Measurements from ENCODE around the gene ZDHHC1. TPM values are rescaled to one million over a fixed set of nuclear protein-coding genes. Genes with fewer than 3 reads are reported as not detected.

The ZDHHC1 gene
- total RNA-seq, 3 donors from 2014 or later: 9.2 to 12.3 (median 10.0) TPM

DNA sequence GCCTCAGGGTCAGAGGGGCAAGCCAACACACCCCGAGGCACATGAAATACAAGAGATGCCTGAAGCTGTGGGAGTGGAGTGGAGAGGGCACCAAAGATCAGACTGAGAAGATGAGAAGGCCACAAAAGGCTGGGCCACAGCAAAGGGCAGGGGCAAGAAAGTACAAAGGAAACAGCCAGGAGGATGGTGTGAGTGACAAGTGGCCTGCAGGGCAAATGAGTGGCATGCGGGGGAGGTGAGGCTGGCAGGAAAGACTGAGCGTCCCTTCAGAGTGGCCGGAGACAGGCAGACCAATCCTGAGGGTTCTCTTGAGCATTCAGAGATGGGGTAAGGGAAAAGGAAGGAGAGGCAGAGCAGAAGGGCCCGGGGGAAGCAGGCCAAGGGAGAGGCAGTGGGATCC is 37.8 kb upstream of the ZDHHC1 start:
- Histone ChIP-seq H3K9me3 (no peaks in the 10 kb centered on the region), H3K36me3 (ENCODE audit: low read depth) (no peaks in the 10 kb centered on the region), H3K4me3 (no peak overlapping the region), H3K4me1 (ENCODE audit: low read depth) (peaks cover 78% of the 10 kb centered on the region)
- intact Hi-C loops (cut with DNase I, micrococcal nuclease): no loop called here
- ATAC-seq (no peak), DNase-seq (peak in 2 of 3 donors; percentile 23 to 31)
- TF ChIP-seq, protein P1, sequence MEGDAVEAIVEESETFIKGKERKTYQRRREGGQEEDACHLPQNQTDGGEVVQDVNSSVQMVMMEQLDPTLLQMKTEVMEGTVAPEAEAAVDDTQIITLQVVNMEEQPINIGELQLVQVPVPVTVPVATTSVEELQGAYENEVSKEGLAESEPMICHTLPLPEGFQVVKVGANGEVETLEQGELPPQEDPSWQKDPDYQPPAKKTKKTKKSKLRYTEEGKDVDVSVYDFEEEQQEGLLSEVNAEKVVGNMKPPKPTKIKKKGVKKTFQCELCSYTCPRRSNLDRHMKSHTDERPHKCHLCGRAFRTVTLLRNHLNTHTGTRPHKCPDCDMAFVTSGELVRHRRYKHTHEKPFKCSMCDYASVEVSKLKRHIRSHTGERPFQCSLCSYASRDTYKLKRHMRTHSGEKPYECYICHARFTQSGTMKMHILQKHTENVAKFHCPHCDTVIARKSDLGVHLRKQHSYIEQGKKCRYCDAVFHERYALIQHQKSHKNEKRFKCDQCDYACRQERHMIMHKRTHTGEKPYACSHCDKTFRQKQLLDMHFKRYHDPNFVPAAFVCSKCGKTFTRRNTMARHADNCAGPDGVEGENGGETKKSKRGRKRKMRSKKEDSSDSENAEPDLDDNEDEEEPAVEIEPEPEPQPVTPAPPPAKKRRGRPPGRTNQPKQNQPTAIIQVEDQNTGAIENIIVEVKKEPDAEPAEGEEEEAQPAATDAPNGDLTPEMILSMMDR (IDR thresholded peaks at IDR 0.05): no peak

DNA sequence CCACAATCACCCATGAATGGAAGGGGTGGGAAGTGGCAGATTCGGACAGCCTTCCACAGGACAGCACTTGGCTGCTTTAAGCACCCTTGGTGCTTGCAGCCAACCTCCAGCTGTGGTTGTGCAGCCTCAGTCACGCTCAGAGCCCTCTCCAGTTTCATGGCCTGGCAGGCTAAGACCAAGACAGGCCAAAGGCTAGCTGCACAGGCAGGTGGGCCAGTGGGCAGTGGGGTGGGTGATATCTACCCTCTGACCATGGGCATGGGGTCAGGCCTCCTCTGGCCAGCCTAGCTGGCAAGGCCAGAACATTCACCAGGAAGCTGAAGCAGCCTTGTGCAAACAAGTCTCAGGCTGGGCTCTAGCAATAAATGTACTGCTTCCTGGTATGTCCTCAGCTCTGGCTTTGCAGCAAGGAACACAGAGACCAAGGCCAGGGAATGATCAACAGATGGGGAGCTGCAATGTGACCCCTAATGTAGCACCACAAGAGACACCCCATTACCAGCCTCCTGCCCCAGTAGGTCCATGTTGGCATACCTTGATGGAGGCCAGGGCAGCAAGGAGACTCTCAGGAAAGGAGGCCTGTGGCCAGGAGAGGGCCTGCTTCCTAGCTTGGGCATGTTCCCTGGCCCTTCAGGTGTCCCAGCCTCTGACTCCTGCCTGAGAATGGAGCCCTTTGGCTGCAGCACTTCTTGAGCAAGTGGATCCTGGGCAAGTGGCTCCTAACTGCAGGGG is 35.6 kb upstream of the ZDHHC1 start:
- TF ChIP-seq, protein P1 (IDR thresholded peaks at IDR 0.05): no peak
- DNase-seq (peak in 2 of 3 donors; percentile 64 to 66), ATAC-seq (peak; percentile 78)
- H3K4me1 ChIP-seq (ENCODE audit: low read depth): peaks cover 80% of the 10 kb centered on the region
- no peak overlapping the region for H3K4me3 ChIP-seq
- H3K36me3 ChIP-seq (ENCODE audit: low read depth): no peaks in the 10 kb centered on the region
- intact Hi-C loops (cut with DNase I, micrococcal nuclease): no loop called here
- H3K9me3 ChIP-seq: no peaks in the 10 kb centered on the region

DNA sequence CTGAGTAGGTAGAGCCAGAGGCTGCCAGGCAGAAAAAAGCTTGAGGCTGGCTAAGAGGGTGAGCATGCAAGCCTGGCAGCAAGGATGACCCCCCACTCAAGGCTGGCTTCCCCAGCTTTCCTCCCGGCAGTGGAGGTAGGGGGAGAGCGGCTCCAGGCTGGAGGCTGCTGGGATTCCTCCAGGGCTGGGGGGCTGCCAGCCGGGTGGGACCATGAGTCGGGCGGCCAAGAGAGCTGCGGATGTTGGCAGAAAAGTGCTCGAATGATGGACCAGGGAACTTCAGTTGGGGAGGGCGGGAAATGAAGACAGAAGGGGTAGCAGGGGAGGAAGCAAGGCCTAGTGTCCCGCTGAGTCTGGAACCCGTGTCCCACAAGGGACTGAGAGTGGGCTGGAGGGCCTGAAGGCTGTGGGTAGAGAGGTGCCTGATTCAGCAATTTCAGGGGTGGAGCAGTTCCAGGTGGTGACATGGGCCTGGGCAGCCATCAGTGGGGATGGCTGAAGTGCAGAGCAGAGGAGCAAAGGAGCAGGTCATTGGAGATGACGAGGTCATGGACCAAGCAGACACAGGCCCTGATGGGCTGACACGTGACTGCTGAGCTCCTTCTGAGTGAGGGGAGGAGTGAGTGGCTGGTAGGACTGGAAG is 34.9 kb upstream of the ZDHHC1 start:
- intact Hi-C loops (cut with DNase I, micrococcal nuclease): no loop called here
- Histone ChIP-seq H3K9me3 (no peaks in the 10 kb centered on the region), H3K4me1 (ENCODE audit: low read depth) (peaks cover 80% of the 10 kb centered on the region), H3K36me3 (ENCODE audit: low read depth) (no peaks in the 10 kb centered on the region), H3K4me3 (no peak overlapping the region)
- TF ChIP-seq, protein P1 (IDR thresholded peaks at IDR 0.05): no peak
- DNase-seq (peak in 2 of 3 donors; percentile 14 to 46), ATAC-seq (no peak)

DNA sequence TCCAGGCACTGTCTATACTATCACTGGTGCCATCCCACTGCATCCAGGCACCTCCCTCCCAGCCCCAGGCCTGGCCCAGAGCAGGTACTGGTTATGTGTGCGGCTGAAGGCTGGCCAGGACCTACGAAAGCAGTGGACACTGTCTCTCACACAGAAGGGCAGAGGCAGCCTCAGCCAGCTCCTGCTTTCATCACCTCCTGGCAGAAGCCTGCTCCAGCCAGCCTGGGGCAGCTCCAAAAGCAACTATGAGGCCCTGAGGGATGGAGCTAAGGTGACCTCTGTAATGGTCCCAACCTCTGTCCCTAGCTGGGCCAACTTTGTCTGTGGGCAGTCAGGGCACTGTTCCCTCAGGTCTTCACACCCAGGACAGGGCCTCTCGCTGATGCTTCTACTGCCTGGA is 33.5 kb upstream of the ZDHHC1 start:
- peaks cover 87% of the 10 kb centered on the region for H3K4me1 ChIP-seq (ENCODE audit: low read depth)
- peak in 2 of 3 donors; percentile 15 to 42 for DNase-seq
- no peak for ATAC-seq
- no peaks in the 10 kb centered on the region for H3K9me3 ChIP-seq
- intact Hi-C loops (cut with DNase I, micrococcal nuclease): no loop called here
- H3K4me3 ChIP-seq: no peak overlapping the region
- TF ChIP-seq, protein P1 (IDR thresholded peaks at IDR 0.05): no peak
- H3K36me3 ChIP-seq (ENCODE audit: low read depth): no peaks in the 10 kb centered on the region

DNA sequence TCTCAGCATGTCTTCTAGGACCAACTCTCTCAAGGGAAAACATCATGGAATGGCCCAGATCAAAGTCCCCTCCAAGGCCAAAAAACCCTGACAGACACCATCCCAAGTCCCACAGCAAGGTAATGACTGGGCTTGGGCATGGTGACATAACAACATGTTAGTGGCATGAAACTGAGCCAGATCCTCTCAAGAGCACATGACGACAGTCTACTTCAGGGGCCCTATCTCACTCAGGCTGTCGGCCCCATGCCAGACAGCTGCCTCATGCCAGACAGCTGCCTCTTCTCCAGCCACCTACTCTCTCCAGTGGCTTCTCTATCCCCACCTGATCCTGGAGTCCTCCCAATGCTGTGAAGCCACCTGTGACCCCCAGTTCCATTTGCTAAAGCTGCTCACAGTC is 33.1 kb upstream of the ZDHHC1 start:
- intact Hi-C loops (cut with DNase I, micrococcal nuclease): no loop called here
- peaks cover 91% of the 10 kb centered on the region for H3K4me1 ChIP-seq (ENCODE audit: low read depth)
- ATAC-seq: no peak
- no peaks in the 10 kb centered on the region for H3K9me3 ChIP-seq
- peak in 1 of 3 donors; percentile 33 for DNase-seq
- H3K4me3 ChIP-seq: no peak overlapping the region
- TF ChIP-seq, protein P1 (IDR thresholded peaks at IDR 0.05): no peak
- H3K36me3 ChIP-seq (ENCODE audit: low read depth): no peaks in the 10 kb centered on the region

All from mucosa of descending colon (tissue), 3 donors.